ENCODE measurements around the gene SIGLEC1.

- TF ChIP-seq POLR2AphosphoS5 (IDR thresholded peaks at IDR 0.05; ENCODE audit: low read depth, low read length): no peak
- no peak for TF ChIP-seq POLR2A (IDR thresholded peaks at IDR 0.05; ENCODE audit: low read depth, low read length)
These were observed 34.7 kb downstream of the SIGLEC1 start for GRCh38 chr20:3677733-3678132.
